CD1c-positive myeloid dendritic cell (primary cell): ENCODE results near the gene CACNA1A.
"Not testable (repeated sequence)": the region's sequence is repeated elsewhere in the genome, so short reads cannot be mapped to it uniquely, and the experiment has no call there.

ENCODE experiments used
- DNase-seq: peaks from one replicate; pipeline ENCODE4 v3.0.0-alpha.2; 2016; ENCODE audit errors: extremely low spot score

The CACNA1A gene

GRCh38 chr19:13229246-13229645 lies 277.0 kb downstream of the CACNA1A start:
- no peak for DNase-seq

- DNase-seq: no peak
Measured at GRCh38 chr19:13228561-13228960, 277.7 kb downstream of the CACNA1A start.

GRCh38 chr19:13226983-13227382 lies 279.3 kb downstream of the CACNA1A start:
- no peak for DNase-seq

GRCh38 chr19:13225973-13226865 lies 280.1 kb downstream of the CACNA1A start:
- no peak for DNase-seq

- no peak for DNase-seq
Measured at GRCh38 chr19:13225085-13225484, 281.2 kb downstream of the CACNA1A start.

GRCh38 chr19:13220847-13221246 lies 285.4 kb downstream of the CACNA1A start:
- DNase-seq: no peak

GRCh38 chr19:13215572-13216380 lies 290.5 kb downstream of the CACNA1A start:
- no peak for DNase-seq

- no peak for DNase-seq
Measured at GRCh38 chr19:13214036-13214730, 292.1 kb downstream of the CACNA1A start.

- peak; percentile 75 for DNase-seq
Measured at GRCh38 chr19:13212759-13213330, 293.4 kb downstream of the CACNA1A start.

GRCh38 chr19:13211426-13212308 lies 294.6 kb downstream of the CACNA1A start:
- no peak for DNase-seq

GRCh38 chr19:13210941-13211340 lies 295.3 kb downstream of the CACNA1A start:
- no peak for DNase-seq

GRCh38 chr19:13210339-13210775 lies 295.9 kb downstream of the CACNA1A start:
- DNase-seq: no peak

GRCh38 chr19:13209484-13210338 lies 296.6 kb downstream of the CACNA1A start:
- no peak for DNase-seq

GRCh38 chr19:13208672-13209483 lies 297.4 kb downstream of the CACNA1A start:
- DNase-seq: no peak

- DNase-seq: peak; percentile 92
Measured at GRCh38 chr19:13207846-13208671, 298.2 kb downstream of the CACNA1A start.

GRCh38 chr19:13207237-13207845 lies 298.9 kb downstream of the CACNA1A start:
- no peak for DNase-seq

- DNase-seq: peak; percentile 46
Measured at GRCh38 chr19:13206587-13206986, 299.7 kb downstream of the CACNA1A start.

GRCh38 chr19:13202112-13202511 lies 304.2 kb downstream of the CACNA1A start:
- DNase-seq: not testable (repeated sequence)
